SH-SY5Y (cell line): ENCODE data around the gene CPN1.

ENCODE experiments used
- GATA2 ChIP-seq: IDR thresholded peaks from 2 replicates; pipeline ENCODE4 v1.6.1; 2011; ENCODE audit warnings: mild to moderate bottlenecking, low read depth, low read length
- GATA3 ChIP-seq: IDR thresholded peaks from 2 replicates; pipeline ENCODE4 v1.6.1; 2011; ENCODE audit warnings: low read depth, mild to moderate bottlenecking, low read length, moderate library complexity

GRCh38 chr10:100037758-100038315 is 43.8 kb downstream of the CPN1 start:
- TF ChIP-seq GATA2 (no peak), GATA3 (no peak)
